Measurements from ENCODE around the gene GYPA.
"Not testable (repeated sequence)": the region's sequence is repeated elsewhere in the genome, so short reads cannot be mapped to it uniquely, and the experiment has no call there.

The GYPA gene

GRCh38 chr4:144169211-144169610 lies 28.7 kb upstream of the GYPA start:
- no peak for TF ChIP-seq ZFP30 (CRISPR knock-in tag; IDR thresholded peaks at IDR 0.05)
- ATAC-seq = no peak

- ATAC-seq = no peak
Observed at GRCh38 chr4:144154044-144154443, 13.5 kb upstream of the GYPA start.

GRCh38 chr4:144142690-144143326 lies 2.3 kb upstream of the GYPA start:
- ATAC-seq = peak; percentile 72

More at GRCh38 chr4:144154044-144154443, 13.5 kb upstream of the GYPA start:
- TF ChIP-seq TSHZ2 (CRISPR knock-in tag; IDR thresholded peaks at IDR 0.05) (no peak), TOX (CRISPR knock-in tag; IDR thresholded peaks at IDR 0.05; ENCODE audit: borderline replicate concordance) (no peak), ZC3H10 (CRISPR knock-in tag; IDR thresholded peaks at IDR 0.05) (no peak), ARNTL (CRISPR knock-in tag; IDR thresholded peaks at IDR 0.05; ENCODE audit: borderline replicate concordance, low read depth) (no peak), CSRNP3 (CRISPR knock-in tag; IDR thresholded peaks at IDR 0.05) (no peak), RARB (CRISPR knock-in tag; IDR thresholded peaks at IDR 0.05) (no peak), OSR1 (CRISPR knock-in tag; IDR thresholded peaks at IDR 0.05) (no peak)

- TF ChIP-seq OSR1 (CRISPR knock-in tag; IDR thresholded peaks at IDR 0.05) (no peak), CSDC2 (CRISPR knock-in tag; IDR thresholded peaks at IDR 0.05) (no peak)
- no peak for ATAC-seq
Observed at GRCh38 chr4:144141493-144141892, 975 bp upstream of the GYPA start.

- ATAC-seq = not testable (repeated sequence)
Observed at GRCh38 chr4:144139991-144140390, 527 bp downstream of the GYPA start.

- not testable (repeated sequence) for ATAC-seq
Observed at GRCh38 chr4:144139547-144139946, 971 bp downstream of the GYPA start.

GRCh38 chr4:144138239-144138638 lies 2.3 kb downstream of the GYPA start:
- ATAC-seq = not testable (repeated sequence)

- peak; percentile 87 for ATAC-seq
Observed at GRCh38 chr4:144137137-144137931, 3.2 kb downstream of the GYPA start.

- not testable (repeated sequence) for ATAC-seq
Observed at GRCh38 chr4:144136189-144136588, 4.3 kb downstream of the GYPA start.

- ATAC-seq = not testable (repeated sequence)
Observed at GRCh38 chr4:144130167-144130566, 10.4 kb downstream of the GYPA start.

- ATAC-seq = not testable (repeated sequence)
Observed at GRCh38 chr4:144129336-144129875, 11.1 kb downstream of the GYPA start.

GRCh38 chr4:144128709-144129320 lies 11.7 kb downstream of the GYPA start:
- ATAC-seq = not testable (repeated sequence)

- ATAC-seq = not testable (repeated sequence)
Observed at GRCh38 chr4:144125109-144125508, 15.4 kb downstream of the GYPA start.

- ATAC-seq = peak; percentile 55; the same call in 2 of the 3 replicates
Observed at GRCh38 chr4:144123982-144124635, 16.4 kb downstream of the GYPA start.

- not testable (repeated sequence) for ATAC-seq
Observed at GRCh38 chr4:144123269-144123668, 17.2 kb downstream of the GYPA start.

- ATAC-seq = not testable (repeated sequence)
Observed at GRCh38 chr4:144119752-144120151, 20.8 kb downstream of the GYPA start.
